Fibroblast of pulmonary artery (primary cell): ENCODE results near the gene ATG4B.
"Not testable (repeated sequence)": the region's sequence is repeated elsewhere in the genome, so short reads cannot be mapped to it uniquely, and the experiment has no call there.

Source experiments
- DNase-seq: peaks from one replicate; pipeline ENCODE4 v3.0.0-alpha.2; 2010; ENCODE audit warnings: low read depth
- H3K4me3 ChIP-seq: replicated peaks from 2 replicates; pipeline ENCODE4 v1.5.1; 2011; ENCODE audit warnings: low read depth, mild to moderate bottlenecking, control low read depth, low read length, moderate library complexity
- CTCF ChIP-seq: IDR thresholded peaks from 2 replicates; pipeline ENCODE4 v1.5.1; 2011; ENCODE audit warnings: mild to moderate bottlenecking, control low read depth, low read length, inconsistent platforms; ENCODE audit errors: missing control alignments

The ATG4B gene

GRCh38 chr2:241657786-241658254 is 20.3 kb downstream of the ATG4B start:
- no peak for DNase-seq
- no peak for TF ChIP-seq CTCF

GRCh38 chr2:241658296-241658695 is 20.8 kb downstream of the ATG4B start:
- TF ChIP-seq CTCF, result no peak
- DNase-seq, result no peak
- no peak overlapping the region for H3K4me3 ChIP-seq

More at GRCh38 chr2:241657786-241658254, 20.3 kb downstream of the ATG4B start:
- no peak overlapping the region for H3K4me3 ChIP-seq

GRCh38 chr2:241659150-241659739 is 21.8 kb downstream of the ATG4B start:
- peak; percentile 87 for DNase-seq
- peak; percentile 82 for TF ChIP-seq CTCF
- no peak overlapping the region for H3K4me3 ChIP-seq

GRCh38 chr2:241660593-241661213 is 23.2 kb downstream of the ATG4B start:
- DNase-seq, result no peak
- TF ChIP-seq CTCF, result no peak
- no peak overlapping the region for H3K4me3 ChIP-seq

GRCh38 chr2:241662731-241663130 is 25.2 kb downstream of the ATG4B start:
- not testable (repeated sequence) for H3K4me3 ChIP-seq, DNase-seq

- no peak overlapping the region for H3K4me3 ChIP-seq
- TF ChIP-seq CTCF, result no peak
- DNase-seq, result no peak
Measured at GRCh38 chr2:241665731-241666440, 28.4 kb downstream of the ATG4B start.

- no peak overlapping the region for H3K4me3 ChIP-seq
- no peak for DNase-seq
- TF ChIP-seq CTCF, result no peak
Measured at GRCh38 chr2:241666627-241667400, 29.3 kb downstream of the ATG4B start.
